ENCODE results near the gene CNTNAP2. TPM values are rescaled to one million over a fixed set of nuclear protein-coding genes. Genes with fewer than 3 reads are reported as not detected.

The CNTNAP2 gene
- total and polyA plus RNA-seq, 2 of the 8 experiments (the other 6 are each of a cell fraction or from before 2014, with no cell fraction given), result 27.9 to 71.0 TPM

DNA sequence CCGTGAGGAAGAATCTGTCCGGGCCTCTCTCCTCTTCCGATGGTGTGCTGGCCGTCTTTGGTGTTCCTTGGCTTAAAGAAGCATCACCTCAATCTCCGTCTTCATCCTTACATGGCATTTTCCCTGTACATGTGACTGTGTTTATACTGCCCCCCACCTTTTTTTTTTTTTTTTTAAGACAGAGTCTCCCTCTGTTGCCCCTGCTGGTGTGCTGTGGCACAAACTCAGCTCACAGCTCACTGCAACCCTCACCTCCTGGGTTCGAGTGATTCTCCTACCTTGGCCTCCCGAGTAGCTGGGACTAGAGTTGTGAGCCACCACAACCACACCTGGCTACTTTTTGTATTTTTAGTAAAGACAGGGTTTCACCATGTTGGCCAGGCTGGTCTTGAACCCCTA is 2352.1 kb downstream of the CNTNAP2 start:
- Histone ChIP-seq H3K14ac (ENCODE audit: insufficient read length) (no peak overlapping the region), H4K5ac (ENCODE audit: insufficient read length, low read depth, low read length) (no peak overlapping the region), H3K4me3 (ENCODE audit: extremely low read depth in 1 of 4, insufficient read depth in 2 of 4, low read depth in 3 of 4, low read length in 4 of 4) (no peak overlapping the region), H3K79me1 (ENCODE audit: low read depth, low read length) (no peaks in the 10 kb centered on the region), H3K56ac (replicated peaks; ENCODE audit: insufficient read length, low read depth, low read length) (no peak overlapping the region), H3K27me3 (replicated peaks in 1 of 4; ENCODE audit: control insufficient read depth in 3 of 4, extremely low read depth in 1 of 4, insufficient read depth in 3 of 4, low read length in 3 of 4) (no peaks in the 10 kb centered on the region), H2BK12ac (ENCODE audit: low read depth, low read length) (0 out of 2 replicates have a peak overlapping the region, but pooled peaks have one; percentile 5), H2BK20ac (ENCODE audit: low read length) (no peak overlapping the region), H4K8ac (ENCODE audit: extremely low read depth, insufficient read depth, low read length) (no peak overlapping the region), H3K23ac (ENCODE audit: insufficient read length) (no peak overlapping the region), H3K9me3 (ENCODE audit: insufficient read depth in 2 of 2, low read depth in 1 of 2, low read length in 1 of 2) (no peaks in the 10 kb centered on the region), H2BK15ac (ENCODE audit: low read length) (no peak overlapping the region), H3K9ac (replicated peaks in 1 of 4; ENCODE audit: extremely low read depth in 1 of 4, low read depth in 3 of 4, low read length in 3 of 4) (no peak overlapping the region), H3K4ac (replicated peaks; ENCODE audit: insufficient read length, low read depth, low read length) (no peak overlapping the region), H3K23me2 (ENCODE audit: low read depth, low read length) (no peaks in the 10 kb centered on the region), H4K20me1 (replicated peaks in 1 of 2; ENCODE audit: control insufficient read depth in 1 of 2, insufficient read depth in 2 of 2, low read length in 2 of 2) (no peaks in the 10 kb centered on the region), H2AFZ (ENCODE audit: low read length) (no peak overlapping the region), H3K36me3 (ENCODE audit: control insufficient read depth in 2 of 4, insufficient read depth in 4 of 4, low read length in 3 of 4) (no peaks in the 10 kb centered on the region), H2AK5ac (ENCODE audit: low read depth, low read length) (no peak overlapping the region), H3K4me1 (replicated peaks in 1 of 4; ENCODE audit: control insufficient read depth in 3 of 4, insufficient read depth in 4 of 4, low read length in 3 of 4) (0 out of 7 replicates have a peak, but pooled peaks cover 0 to 2% (median 0%) of the 10 kb centered on the region in 4 experiments), H3K4me2 (ENCODE audit: insufficient read depth in 1 of 2, low read depth in 2 of 2, low read length in 2 of 2) (no peak overlapping the region), H2BK120ac (replicated peaks; ENCODE audit: low read depth, low read length) (no peak overlapping the region), H3K27ac (ENCODE audit: low read depth, low read length) (no peak overlapping the region; the same call in 1 of the 2 replicates), H3K79me2 (ENCODE audit: control insufficient read depth in 1 of 2, insufficient read depth in 2 of 2, low read length in 2 of 2) (no peaks in the 10 kb centered on the region), H2BK5ac (ENCODE audit: low read depth, low read length) (no peak overlapping the region), H4K91ac (replicated peaks; ENCODE audit: insufficient read length, low read length) (no peak overlapping the region), H3K18ac (ENCODE audit: extremely low read depth, low read length) (no peak overlapping the region)
- WGBS, 2 experiments (ENCODE audit: extremely low coverage in 1 of 2, insufficient coverage in 1 of 2, insufficient read length in 1 of 2, insufficient replicate concordance in 2 of 2, low coverage in 1 of 2, low lambda C conversion rate in 2 of 2, missing lambda C conversion rate in 1 of 2), result 97% methylated on average over 7 of the region's 7 CpGs; no CpG with 5 or more reads in 1 of the 2 experiments
- FAIRE-seq (no peak), DNase-seq (ENCODE audit: low read depth in 1 of 2, low spot score in 2 of 2) (no peak)
- no peak for TF ChIP-seq CEBPB (IDR thresholded peaks at IDR 0.05; ENCODE audit: low read depth, low read length)
- TF ChIP-seq, protein P1, sequence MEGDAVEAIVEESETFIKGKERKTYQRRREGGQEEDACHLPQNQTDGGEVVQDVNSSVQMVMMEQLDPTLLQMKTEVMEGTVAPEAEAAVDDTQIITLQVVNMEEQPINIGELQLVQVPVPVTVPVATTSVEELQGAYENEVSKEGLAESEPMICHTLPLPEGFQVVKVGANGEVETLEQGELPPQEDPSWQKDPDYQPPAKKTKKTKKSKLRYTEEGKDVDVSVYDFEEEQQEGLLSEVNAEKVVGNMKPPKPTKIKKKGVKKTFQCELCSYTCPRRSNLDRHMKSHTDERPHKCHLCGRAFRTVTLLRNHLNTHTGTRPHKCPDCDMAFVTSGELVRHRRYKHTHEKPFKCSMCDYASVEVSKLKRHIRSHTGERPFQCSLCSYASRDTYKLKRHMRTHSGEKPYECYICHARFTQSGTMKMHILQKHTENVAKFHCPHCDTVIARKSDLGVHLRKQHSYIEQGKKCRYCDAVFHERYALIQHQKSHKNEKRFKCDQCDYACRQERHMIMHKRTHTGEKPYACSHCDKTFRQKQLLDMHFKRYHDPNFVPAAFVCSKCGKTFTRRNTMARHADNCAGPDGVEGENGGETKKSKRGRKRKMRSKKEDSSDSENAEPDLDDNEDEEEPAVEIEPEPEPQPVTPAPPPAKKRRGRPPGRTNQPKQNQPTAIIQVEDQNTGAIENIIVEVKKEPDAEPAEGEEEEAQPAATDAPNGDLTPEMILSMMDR (IDR thresholded peaks at IDR 0.05; ENCODE audit: control extremely low read depth in 1 of 3, insufficient read depth in 1 of 3, low read depth in 1 of 3, low read length in 3 of 3), result peak in 2 of 3 experiments; percentile 13 to 21; a peak in 2 of 4 replicates
- peak in 1 of 2 experiments; percentile 20; a peak in 1 of 4 replicates for TF ChIP-seq RAD21 (IDR thresholded peaks at IDR 0.05 in 1 of 2, conservative IDR thresholded peaks at IDR 0.05 in 1 of 2; ENCODE audit: low read depth in 2 of 2, low read length in 2 of 2)
- no peak for TF ChIP-seq NANOG (IDR thresholded peaks at IDR 0.05; ENCODE audit: insufficient read depth, low read depth, low read length, poor library complexity, severe bottlenecking)
- ChIA-PET CTCF (ENCODE audit: partially characterized antibody) (interaction anchor here (0.7 to 1.0 kb wide), 2 partner anchors 17 to 141 kb away, joined by 4 read pairs; no protein-coding TSS in a partner anchor), POLR2A (ENCODE audit: partially characterized antibody) (interaction anchor here (0.9 kb wide), 1 partner anchor 11 kb away, joined by 3 read pairs; no protein-coding TSS in a partner anchor)
